GM06990 (cell line): ENCODE measurements around the gene AVPR2.

Experiments used
- DNase-seq: peaks from one replicate; pipeline ENCODE4 v3.0.0-alpha.2; 2011; ENCODE audit not compliant: insufficient read length; ENCODE audit errors: extremely low read depth
- H3K27me3 ChIP-seq: replicated peaks from 2 replicates; pipeline ENCODE4 v1.6.0; 2011; ENCODE audit warnings: low read length; ENCODE audit not compliant: control insufficient read depth, insufficient read depth
- H3K36me3 ChIP-seq: 2 replicates; pipeline ENCODE4 v1.5.1; 2011; ENCODE audit warnings: low read length; ENCODE audit not compliant: control insufficient read depth, insufficient read depth
- H3K4me3 ChIP-seq: replicated peaks from 2 replicates; pipeline ENCODE4 v1.5.1; 2011; ENCODE audit warnings: low read depth, mild to moderate bottlenecking, control low read depth, low read length
- TF ChIP-seq, protein P1 (sequence below): IDR thresholded peaks from 2 replicates; pipeline ENCODE4 v1.5.1; 2011; ENCODE audit warnings: low read length, control low read depth, mild to moderate bottlenecking, inconsistent platforms; ENCODE audit not compliant: insufficient read depth, poor library complexity, severe bottlenecking

Gene AVPR2

DNA sequence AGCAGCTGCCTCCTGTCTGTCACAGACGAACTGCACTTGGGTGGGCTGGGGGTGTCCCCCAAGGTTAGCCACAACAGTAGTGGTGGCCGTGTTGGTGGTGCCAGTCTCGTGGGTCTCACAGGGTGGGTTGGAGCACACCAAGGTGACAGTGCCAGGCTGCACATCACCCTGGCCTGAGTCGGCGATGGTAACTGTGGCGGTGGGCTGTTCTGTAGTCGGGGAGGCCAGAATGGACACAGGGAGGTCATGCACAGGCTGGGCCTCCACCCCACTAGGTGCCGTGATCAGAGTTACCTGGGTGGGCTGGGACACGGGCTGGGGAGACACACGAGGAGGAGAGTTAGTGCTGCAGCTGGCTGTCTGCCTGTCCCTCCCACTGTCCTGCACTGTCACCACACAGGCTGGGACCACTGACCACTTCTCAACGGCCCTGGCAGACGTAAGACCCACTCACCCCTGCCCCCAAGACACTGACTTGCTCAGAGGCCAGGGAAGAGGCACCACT lies 50.8 kb downstream of the AVPR2 start:
- Histone ChIP-seq H3K27me3 (no peaks in the 10 kb centered on the region), H3K36me3 (peaks cover 51% of the 10 kb centered on the region), H3K4me3 (no peak overlapping the region)
- DNase-seq, result no peak
- TF ChIP-seq, protein P1, sequence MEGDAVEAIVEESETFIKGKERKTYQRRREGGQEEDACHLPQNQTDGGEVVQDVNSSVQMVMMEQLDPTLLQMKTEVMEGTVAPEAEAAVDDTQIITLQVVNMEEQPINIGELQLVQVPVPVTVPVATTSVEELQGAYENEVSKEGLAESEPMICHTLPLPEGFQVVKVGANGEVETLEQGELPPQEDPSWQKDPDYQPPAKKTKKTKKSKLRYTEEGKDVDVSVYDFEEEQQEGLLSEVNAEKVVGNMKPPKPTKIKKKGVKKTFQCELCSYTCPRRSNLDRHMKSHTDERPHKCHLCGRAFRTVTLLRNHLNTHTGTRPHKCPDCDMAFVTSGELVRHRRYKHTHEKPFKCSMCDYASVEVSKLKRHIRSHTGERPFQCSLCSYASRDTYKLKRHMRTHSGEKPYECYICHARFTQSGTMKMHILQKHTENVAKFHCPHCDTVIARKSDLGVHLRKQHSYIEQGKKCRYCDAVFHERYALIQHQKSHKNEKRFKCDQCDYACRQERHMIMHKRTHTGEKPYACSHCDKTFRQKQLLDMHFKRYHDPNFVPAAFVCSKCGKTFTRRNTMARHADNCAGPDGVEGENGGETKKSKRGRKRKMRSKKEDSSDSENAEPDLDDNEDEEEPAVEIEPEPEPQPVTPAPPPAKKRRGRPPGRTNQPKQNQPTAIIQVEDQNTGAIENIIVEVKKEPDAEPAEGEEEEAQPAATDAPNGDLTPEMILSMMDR, result no peak

DNA sequence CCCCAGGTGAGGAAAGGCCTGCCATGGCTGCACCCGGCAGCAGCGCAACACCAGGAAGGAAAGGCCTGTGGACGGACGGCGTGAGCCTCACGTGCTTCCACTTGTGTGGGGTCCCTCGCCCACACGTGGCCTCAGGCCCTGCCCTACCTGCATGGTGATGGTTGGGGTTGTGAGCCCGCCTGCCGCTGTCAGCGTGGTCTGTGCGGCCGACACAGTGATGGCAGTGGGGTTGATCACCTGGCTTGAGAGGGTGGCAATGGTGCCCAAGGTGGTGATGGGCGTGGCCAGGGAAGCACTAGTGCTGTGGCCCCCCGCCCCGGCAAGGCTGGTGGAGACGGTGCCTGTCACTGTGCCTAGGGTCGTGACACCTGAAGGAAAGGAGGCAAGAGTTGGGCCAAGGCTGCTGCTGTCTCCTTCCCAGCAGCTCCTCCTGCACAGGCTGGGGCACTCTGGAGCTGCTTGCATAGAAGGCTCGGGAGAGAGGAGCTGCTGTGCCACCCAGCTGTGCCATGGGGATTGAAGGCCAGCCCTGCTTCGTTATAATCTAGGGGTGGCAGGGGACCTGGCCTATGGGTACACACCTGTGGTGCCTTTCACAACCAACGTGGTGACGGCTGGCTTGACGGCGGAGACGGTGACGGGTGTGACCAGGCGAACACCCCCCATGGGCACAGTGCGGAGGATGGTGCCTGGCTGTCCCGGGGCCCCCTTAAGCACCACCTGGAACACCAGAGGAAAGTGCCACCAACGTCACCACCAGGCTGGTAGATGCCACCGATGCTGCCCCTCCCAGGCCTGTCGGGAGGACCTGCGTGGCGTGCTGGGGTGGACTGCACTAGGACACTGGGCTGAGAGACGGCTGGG lies 51.8 kb downstream of the AVPR2 start:
- H3K27me3 ChIP-seq, result no peaks in the 10 kb centered on the region
- no peak for DNase-seq
- H3K4me3 ChIP-seq, result no peak overlapping the region
- peaks cover 44% of the 10 kb centered on the region for H3K36me3 ChIP-seq
- TF ChIP-seq, protein P1, result no peak
